Mesothelial cell of epicardium (in vitro differentiated cells): ENCODE measurements around the gene DNALI1. TPM values are rescaled to one million over a fixed set of nuclear protein-coding genes. Genes with fewer than 3 reads are reported as not detected.

Experiments used
- DNase-seq, 2 experiments: peaks; one replicate each; pipeline ENCODE4 v3.0.0; 2021; ENCODE audit warnings: low spot score in 2 of 2; ENCODE audit not compliant: unreplicated experiment in 2 of 2
- H3K27ac Mint-ChIP-seq: 2 replicates; pipeline ENCODE4 v1.8.0; 2021; ENCODE audit warnings: mixed read lengths
- H3K27me3 Mint-ChIP-seq: 2 replicates; pipeline ENCODE4 v1.8.0; 2021; ENCODE audit warnings: low read depth, mixed read lengths
- H3K36me3 Mint-ChIP-seq: 2 replicates; pipeline ENCODE4 v1.8.0; 2021; ENCODE audit warnings: mixed read lengths
- H3K4me1 Mint-ChIP-seq: 2 replicates; pipeline ENCODE4 v1.8.0; 2021; ENCODE audit warnings: mixed read lengths
- H3K4me3 Mint-ChIP-seq: 2 replicates; pipeline ENCODE4 v1.8.0; 2021; ENCODE audit warnings: mild to moderate bottlenecking, moderate library complexity, mixed read lengths
- H3K9me3 Mint-ChIP-seq: 2 replicates; pipeline ENCODE4 v1.8.0; 2021; ENCODE audit warnings: mixed read lengths
- CTCF ChIP-seq: fragments of 200-600 bp; sonication (generic); IDR thresholded peaks from one replicate; pipeline ENCODE4 v1.5.0; 2021; ENCODE audit warnings: antibody characterized with exemption; ENCODE audit not compliant: unreplicated experiment
- total RNA-seq: library from RNA; stranded (reverse); gene quantifications from 3 replicates; pipeline ENCODE4 v1.2.1, GENCODE V29; 2021

Gene DNALI1
- total RNA-seq, 1 donor from 2014 or later: 12.5 TPM

- Mint-ChIP-seq H3K9me3 (no peaks in the 10 kb centered on the region), H3K36me3 (peaks cover 23% of the 10 kb centered on the region), H3K27me3 (no peaks in the 10 kb centered on the region), H3K4me3 (no peak overlapping the region), H3K4me1 (peaks cover 17% of the 10 kb centered on the region), H3K27ac (no peak overlapping the region)
- no peak for TF ChIP-seq CTCF
- no peak for DNase-seq
Measured at GRCh38 chr1:37549341-37549740, 7.4 kb upstream of the DNALI1 start.

- DNase-seq: no peak
- Mint-ChIP-seq H3K4me1 (peaks cover 34% of the 10 kb centered on the region), H3K27ac (peak overlapping the region; percentile 99), H3K27me3 (no peaks in the 10 kb centered on the region), H3K36me3 (peaks cover 8% of the 10 kb centered on the region), H3K9me3 (no peaks in the 10 kb centered on the region), H3K4me3 (peak overlapping the region; percentile 99)
- TF ChIP-seq CTCF: no peak
Measured at GRCh38 chr1:37553598-37553926, 3.2 kb upstream of the DNALI1 start.

- H3K36me3 Mint-ChIP-seq: peaks cover 4% of the 10 kb centered on the region
- H3K27ac Mint-ChIP-seq: peak within 1 kb of the TSS; percentile 99
- H3K9me3 Mint-ChIP-seq: no peaks in the 10 kb centered on the region
- H3K4me1 Mint-ChIP-seq: peaks cover 34% of the 10 kb centered on the region
- no peaks in the 10 kb centered on the region for H3K27me3 Mint-ChIP-seq
- H3K4me3 Mint-ChIP-seq: peak within 1 kb of the TSS; percentile 99
- DNase-seq: peak; percentile 71 to 87
- TF ChIP-seq CTCF: no peak
Measured at GRCh38 chr1:37553927-37554808, 2.6 kb upstream of the DNALI1 start, which contains the start of gene SNIP1. Gene SNIP1 (minus strand): TSS chr1:37554293. CDS start chr1:37554229, 64 bp downstream.

- DNase-seq: no peak
- H3K4me1 Mint-ChIP-seq: peaks cover 30% of the 10 kb centered on the region
- H3K27me3 Mint-ChIP-seq: no peaks in the 10 kb centered on the region
- no peak for TF ChIP-seq CTCF
- H3K9me3 Mint-ChIP-seq: no peaks in the 10 kb centered on the region
- peak overlapping the region; percentile 89 for H3K27ac Mint-ChIP-seq
- H3K4me3 Mint-ChIP-seq: peak overlapping the region; percentile 79
- H3K36me3 Mint-ChIP-seq: peaks cover 12% of the 10 kb centered on the region
Measured at GRCh38 chr1:37557402-37557801, 662 bp downstream of the DNALI1 start.

- H3K4me1 Mint-ChIP-seq: peaks cover 21% of the 10 kb centered on the region
- no peak overlapping the region for H3K4me3 Mint-ChIP-seq
- no peak for DNase-seq
- no peak overlapping the region for H3K27ac Mint-ChIP-seq
- TF ChIP-seq CTCF: no peak
- no peaks in the 10 kb centered on the region for H3K27me3 Mint-ChIP-seq
- peaks cover 12% of the 10 kb centered on the region for H3K36me3 Mint-ChIP-seq
- H3K9me3 Mint-ChIP-seq: no peaks in the 10 kb centered on the region
Measured at GRCh38 chr1:37558411-37558810, 1.7 kb downstream of the DNALI1 start.
